ENCODE data around the gene SOAT1. TPM values are rescaled to one million over a fixed set of nuclear protein-coding genes. Genes with fewer than 3 reads are reported as not detected.
"Not testable (repeated sequence)": the region's sequence is repeated elsewhere in the genome, so short reads cannot be mapped to it uniquely, and the experiment has no call there.

The SOAT1 gene
- total RNA-seq, 2 experiments from 2014 or later = 35.7 to 37.2 TPM

GRCh38 chr1:179351281-179351680 is 57.7 kb downstream of the SOAT1 start:
- DNase-seq (no peak), ATAC-seq (ENCODE audit: poor library complexity) (no peak)
- H3K9me3 Mint-ChIP-seq = no peaks in the 10 kb centered on the region
- peak overlapping the region; percentile 47 for H3K27ac Mint-ChIP-seq
- no peaks in the 10 kb centered on the region for H3K4me1 Mint-ChIP-seq (ENCODE audit: low read depth)
- no peak overlapping the region for H3K4me3 Mint-ChIP-seq
- peaks cover 90% of the 10 kb centered on the region for H3K36me3 Mint-ChIP-seq (ENCODE audit: low read depth)
- Histone ChIP-seq H3K4me3 (ENCODE audit: low read length) (no peak overlapping the region), H3K27ac (ENCODE audit: low read depth in 1 of 2, low read length in 2 of 2) (no peak overlapping the region), H3K36me3 (ENCODE audit: insufficient read depth, low read length) (peaks cover 59% of the 10 kb centered on the region), H3K4me1 (ENCODE audit: insufficient read depth, low read length) (no peaks in the 10 kb centered on the region), H3K27me3 (ENCODE audit: control insufficient read depth in 1 of 2, insufficient read depth in 2 of 2, low read length in 2 of 2) (no peaks in the 10 kb centered on the region), H3K9me3 (ENCODE audit: control insufficient read depth in 1 of 2, insufficient read depth in 1 of 2, low read length in 2 of 2) (no peaks in the 10 kb centered on the region)
- H3K27me3 Mint-ChIP-seq = no peaks in the 10 kb centered on the region
- ChIA-PET POLR2A (no interaction called here), CTCF (interaction anchor here (1.1 kb wide), 1 partner anchor 17 kb away, joined by 3 read pairs; no protein-coding TSS in a partner anchor)
- intact Hi-C loops (cut with DNase I, micrococcal nuclease) = no loop called here
- TF ChIP-seq CTCF (IDR thresholded peaks at IDR 0.05) = no peak

- Histone ChIP-seq H3K9me3 (ENCODE audit: control insufficient read depth in 1 of 2, insufficient read depth in 1 of 2, low read length in 2 of 2) (no peaks in the 10 kb centered on the region), H3K27me3 (ENCODE audit: control insufficient read depth in 1 of 2, insufficient read depth in 2 of 2, low read length in 2 of 2) (no peaks in the 10 kb centered on the region), H3K27ac (ENCODE audit: low read depth in 1 of 2, low read length in 2 of 2) (no peak overlapping the region), H3K36me3 (ENCODE audit: insufficient read depth, low read length) (peaks cover 55% of the 10 kb centered on the region), H3K4me3 (ENCODE audit: low read length) (no peak overlapping the region), H3K4me1 (ENCODE audit: insufficient read depth, low read length) (no peaks in the 10 kb centered on the region)
- no peak for DNase-seq
- H3K36me3 Mint-ChIP-seq (ENCODE audit: low read depth) = peaks cover 84% of the 10 kb centered on the region
- H3K4me1 Mint-ChIP-seq (ENCODE audit: low read depth) = no peaks in the 10 kb centered on the region
- H3K9me3 Mint-ChIP-seq = no peaks in the 10 kb centered on the region
- no peak for ATAC-seq (ENCODE audit: poor library complexity)
- no peak overlapping the region for H3K4me3 Mint-ChIP-seq
- intact Hi-C loops (cut with DNase I, micrococcal nuclease) = no loop called here
- ChIA-PET CTCF (interaction anchor here (1.3 kb wide), 1 partner anchor 13 kb away, joined by 3 read pairs; the partner anchor contains the start of gene AXDND1), POLR2A (no interaction called here)
- H3K27ac Mint-ChIP-seq = no peak overlapping the region
- no peaks in the 10 kb centered on the region for H3K27me3 Mint-ChIP-seq
- no peak for TF ChIP-seq CTCF (IDR thresholded peaks at IDR 0.05)
These were observed 58.6 kb downstream of the SOAT1 start for GRCh38 chr1:179352236-179352635.

- ChIA-PET POLR2A (interaction anchor here (0.6 kb wide), 1 partner anchor 16 kb away, joined by 3 read pairs; no protein-coding TSS in a partner anchor), CTCF (no interaction called here)
- peaks cover 42% of the 10 kb centered on the region for H3K36me3 ChIP-seq (ENCODE audit: insufficient read depth, low read length)
- no peak overlapping the region for H3K27ac Mint-ChIP-seq
- ATAC-seq (ENCODE audit: poor library complexity) (no peak), DNase-seq (no peak)
- H3K4me1 Mint-ChIP-seq (ENCODE audit: low read depth) = no peaks in the 10 kb centered on the region
- H3K27me3 ChIP-seq (ENCODE audit: control insufficient read depth in 1 of 2, insufficient read depth in 2 of 2, low read length in 2 of 2) = no peaks in the 10 kb centered on the region
- no peaks in the 10 kb centered on the region for H3K4me1 ChIP-seq (ENCODE audit: insufficient read depth, low read length)
- TF ChIP-seq CTCF (IDR thresholded peaks at IDR 0.05) = no peak
- H3K27ac ChIP-seq (ENCODE audit: low read depth in 1 of 2, low read length in 2 of 2) = no peak overlapping the region
- no peak overlapping the region for H3K4me3 Mint-ChIP-seq
- no peaks in the 10 kb centered on the region for H3K27me3 Mint-ChIP-seq
- H3K9me3 Mint-ChIP-seq = no peaks in the 10 kb centered on the region
- H3K36me3 Mint-ChIP-seq (ENCODE audit: low read depth) = peaks cover 71% of the 10 kb centered on the region
- intact Hi-C loops (cut with DNase I, micrococcal nuclease) = no loop called here
- H3K9me3 ChIP-seq (ENCODE audit: control insufficient read depth in 1 of 2, insufficient read depth in 1 of 2, low read length in 2 of 2) = no peaks in the 10 kb centered on the region
- no peak overlapping the region for H3K4me3 ChIP-seq (ENCODE audit: low read length)
These were observed 59.9 kb downstream of the SOAT1 start for GRCh38 chr1:179353546-179353945.

- H3K9me3 ChIP-seq (ENCODE audit: control insufficient read depth in 1 of 2, insufficient read depth in 1 of 2, low read length in 2 of 2); CTCF ChIA-PET; H3K36me3 ChIP-seq (ENCODE audit: insufficient read depth, low read length); H3K4me3 ChIP-seq (ENCODE audit: low read length); H3K27ac ChIP-seq (ENCODE audit: low read depth in 1 of 2, low read length in 2 of 2); H3K27me3 Mint-ChIP-seq; H3K27ac Mint-ChIP-seq; H3K4me3 Mint-ChIP-seq; H3K36me3 Mint-ChIP-seq (ENCODE audit: low read depth); H3K27me3 ChIP-seq (ENCODE audit: control insufficient read depth in 1 of 2, insufficient read depth in 2 of 2, low read length in 2 of 2); DNase-seq; H3K9me3 Mint-ChIP-seq; ATAC-seq (ENCODE audit: poor library complexity): not testable (repeated sequence)
- intact Hi-C loops (cut with DNase I, micrococcal nuclease) = loop anchor here in 1 of 2 experiments (5.0 to 10.0 kb wide), 3 partner anchors 129 to 793 kb away; partner anchors contain the start of gene QSOX1
- peaks cover 14% of the 10 kb centered on the region for H3K4me1 Mint-ChIP-seq (ENCODE audit: low read depth)
- POLR2A ChIA-PET = interaction anchor here (1.0 kb wide), 1 partner anchor 68 kb away, joined by 3 read pairs; the partner anchor contains the start of gene SOAT1
- H3K4me1 ChIP-seq (ENCODE audit: insufficient read depth, low read length) = peaks cover 14% of the 10 kb centered on the region
These were observed 68.0 kb downstream of the SOAT1 start for GRCh38 chr1:179361631-179362030.

All from CD4-positive, alpha-beta T cell (primary cell).